Activated CD8-positive, alpha-beta memory T cell treated with anti-CD3 and anti-CD28 coated beads for 36 hours (primary cell): ENCODE measurements around the gene COPE. TPM values are rescaled to one million over a fixed set of nuclear protein-coding genes. Genes with fewer than 3 reads are reported as not detected.

Source experiments
- CTCF ChIA-PET: fragments of 350-600 bp; sonication (Branson Sonifier 250); formaldehyde crosslinking; loops from one replicate; lab custom pipeline; 2021; ENCODE audit warnings: antibody characterized with exemption; lab: Charles Lee
- POLR2A ChIA-PET: fragments of 350-600 bp; sonication (Branson Sonifier 250); formaldehyde crosslinking; loops from one replicate; lab custom pipeline; 2021; ENCODE audit warnings: antibody characterized with exemption; lab: Charles Lee
- total RNA-seq, 2 experiments: library from RNA; stranded (reverse); gene quantifications; one replicate each; pipeline ENCODE4 v1.2.3, GENCODE V29; 2021

Gene COPE
- total RNA-seq, 2 experiments from 2014 or later: 164 to 184 TPM

DNA sequence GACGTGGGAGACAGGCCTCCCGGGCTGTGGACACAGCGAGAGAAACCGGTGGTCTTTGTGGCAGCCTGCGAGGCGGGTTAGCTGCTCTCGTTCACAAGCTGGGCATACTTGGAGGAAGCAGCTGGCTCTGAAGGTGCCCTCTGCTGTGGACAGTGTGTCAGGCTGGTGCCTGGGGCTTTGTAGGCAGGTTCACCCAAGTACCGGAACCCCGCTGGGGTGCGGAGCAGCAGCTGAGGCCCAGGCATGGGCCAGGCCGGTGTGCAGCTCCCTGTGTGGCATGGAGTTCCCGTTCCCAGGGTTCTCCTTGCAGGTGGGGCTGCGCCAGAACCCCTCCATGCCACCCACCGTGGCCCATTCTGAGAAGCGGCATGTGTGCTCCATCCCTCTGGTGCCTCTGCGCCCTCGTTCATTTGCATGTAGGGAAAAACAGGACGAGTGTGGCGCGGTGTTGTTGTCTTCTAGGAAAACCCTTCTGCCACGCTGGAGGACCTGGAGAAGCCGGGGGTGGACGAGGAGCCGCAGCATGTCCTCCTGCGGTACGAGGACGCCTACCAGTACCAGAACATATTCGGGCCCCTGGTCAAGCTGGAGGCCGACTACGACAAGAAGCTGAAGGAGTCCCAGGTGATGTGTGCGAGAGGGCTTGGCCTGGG is 67.4 kb downstream of the COPE start:
- CTCF ChIA-PET: interaction anchor here (0.6 kb wide), 1 partner anchor 285 kb away, joined by 3 read pairs; no protein-coding TSS in a partner anchor
- POLR2A ChIA-PET: no interaction called here

GRCh38 chr19:18850471-18851375 is 68.5 kb downstream of the COPE start:
- ChIA-PET POLR2A (no interaction called here), CTCF (interaction anchor here (0.6 to 1.0 kb wide), 3 partner anchors 14 to 257 kb away, joined by 3 to 6 read pairs (median 3); no protein-coding TSS in a partner anchor)

GRCh38 chr19:18849838-18850400 is 69.3 kb downstream of the COPE start:
- CTCF ChIA-PET: interaction anchor here (1.2 kb wide), 1 partner anchor 257 kb away, joined by 3 read pairs; no protein-coding TSS in a partner anchor
- POLR2A ChIA-PET: no interaction called here

Other genes starting within 250 kb of the COPE start
- 1 to 10 TPM; 5.0 to 5.5 TPM for gene CRTC1, start 235.7 kb downstream of the COPE start, total RNA-seq
- gene COMP, start 128.1 kb downstream of the COPE start, total RNA-seq: not detected
- 10 to 100 TPM; 89.3 to 92.0 TPM for gene UPF1, start 87.4 kb downstream of the COPE start, total RNA-seq
- gene CERS1, start 23.2 kb downstream of the COPE start, total RNA-seq: under 1 TPM in 1 of 2 experiments, not detected in 1; 0.08 TPM
- gene DDX49, start 328 bp upstream of the COPE start, total RNA-seq: 10 to 100 TPM; 82.1 to 91.0 TPM
- 1 to 10 TPM; 1.0 to 1.3 TPM for gene HOMER3, start 21.8 kb upstream of the COPE start, total RNA-seq
- 10 to 100 TPM; 76.6 to 80.7 TPM for gene SUGP2, start 114.1 kb upstream of the COPE start, total RNA-seq
- 10 to 100 TPM; 57.7 to 61.8 TPM for gene ARMC6, start 114.2 kb upstream of the COPE start, total RNA-seq
- gene SLC25A42, start 144.6 kb upstream of the COPE start, total RNA-seq: 10 to 100 TPM; 12.2 to 12.7 TPM
- gene TMEM161A, start 219.1 kb upstream of the COPE start, total RNA-seq: 10 to 100 TPM; 30.4 to 33.6 TPM